GM12872 (cell line): ENCODE data around the gene MYO1B.

ENCODE experiments used
- TF ChIP-seq, protein P1 (sequence below): IDR thresholded peaks from 3 replicates; pipeline ENCODE4 v1.5.1; 2011; ENCODE audit warnings: low read depth, mild to moderate bottlenecking, low read length, moderate library complexity; ENCODE audit not compliant: insufficient read depth

The MYO1B gene

DNA sequence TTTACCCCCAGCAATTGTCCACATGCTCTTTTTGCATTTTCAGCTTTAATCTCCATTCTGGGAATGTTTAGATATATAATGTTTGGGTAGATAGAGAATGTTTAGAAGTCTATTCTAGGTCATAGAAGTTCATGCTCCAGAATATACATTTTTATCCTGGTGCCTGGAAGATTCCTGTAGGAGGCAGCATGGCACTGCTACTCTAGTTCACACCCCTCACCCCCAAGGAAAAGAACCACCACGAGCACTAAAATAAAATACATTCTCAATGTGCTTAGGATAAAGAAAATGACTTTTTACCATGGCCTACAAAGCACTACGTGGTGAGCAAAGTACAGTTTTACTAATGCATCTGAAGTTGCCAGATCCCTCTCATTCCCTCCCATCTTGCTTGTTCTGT is 53.8 kb downstream of the MYO1B start:
- TF ChIP-seq, protein P1, sequence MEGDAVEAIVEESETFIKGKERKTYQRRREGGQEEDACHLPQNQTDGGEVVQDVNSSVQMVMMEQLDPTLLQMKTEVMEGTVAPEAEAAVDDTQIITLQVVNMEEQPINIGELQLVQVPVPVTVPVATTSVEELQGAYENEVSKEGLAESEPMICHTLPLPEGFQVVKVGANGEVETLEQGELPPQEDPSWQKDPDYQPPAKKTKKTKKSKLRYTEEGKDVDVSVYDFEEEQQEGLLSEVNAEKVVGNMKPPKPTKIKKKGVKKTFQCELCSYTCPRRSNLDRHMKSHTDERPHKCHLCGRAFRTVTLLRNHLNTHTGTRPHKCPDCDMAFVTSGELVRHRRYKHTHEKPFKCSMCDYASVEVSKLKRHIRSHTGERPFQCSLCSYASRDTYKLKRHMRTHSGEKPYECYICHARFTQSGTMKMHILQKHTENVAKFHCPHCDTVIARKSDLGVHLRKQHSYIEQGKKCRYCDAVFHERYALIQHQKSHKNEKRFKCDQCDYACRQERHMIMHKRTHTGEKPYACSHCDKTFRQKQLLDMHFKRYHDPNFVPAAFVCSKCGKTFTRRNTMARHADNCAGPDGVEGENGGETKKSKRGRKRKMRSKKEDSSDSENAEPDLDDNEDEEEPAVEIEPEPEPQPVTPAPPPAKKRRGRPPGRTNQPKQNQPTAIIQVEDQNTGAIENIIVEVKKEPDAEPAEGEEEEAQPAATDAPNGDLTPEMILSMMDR = no peak

DNA sequence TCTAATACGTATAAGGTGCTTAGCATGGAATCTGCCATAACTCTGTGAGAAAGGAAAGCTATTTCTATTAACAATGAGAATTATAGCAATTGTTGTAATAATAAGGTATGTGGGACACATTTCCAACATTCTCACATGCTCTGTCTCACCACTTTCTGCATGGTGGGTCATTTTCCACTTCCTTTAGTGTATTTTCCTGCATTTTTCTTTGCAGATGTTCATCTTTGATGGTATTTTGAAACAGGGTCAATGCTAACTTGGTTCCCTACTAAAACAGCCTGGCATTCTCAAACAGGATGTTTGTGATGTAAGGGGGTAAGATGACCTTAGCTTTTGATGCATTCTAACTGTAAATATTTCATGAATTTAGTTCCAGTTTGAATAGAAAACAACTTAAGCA is 54.7 kb downstream of the MYO1B start:
- TF ChIP-seq, protein P1 = no peak

DNA sequence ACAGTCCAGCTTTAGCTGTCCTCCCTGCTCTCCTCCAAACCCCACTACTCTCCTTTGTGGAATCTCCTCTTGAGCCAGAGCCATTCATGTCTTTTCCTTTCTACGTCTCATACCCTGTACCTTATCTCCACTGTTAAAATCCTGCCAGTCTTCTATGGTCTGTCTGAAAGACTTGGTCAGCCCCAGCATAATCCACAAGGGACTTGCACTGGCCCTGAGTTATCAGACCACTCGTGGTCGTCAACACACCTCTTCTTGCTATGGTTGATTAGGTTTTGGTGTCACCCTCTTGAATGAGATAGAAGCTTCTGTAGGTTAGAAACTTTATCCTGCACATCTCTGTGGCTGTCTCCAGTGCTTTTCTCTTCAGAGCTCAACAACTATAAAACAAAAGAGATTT is 56.8 kb downstream of the MYO1B start:
- TF ChIP-seq, protein P1 = no peak

DNA sequence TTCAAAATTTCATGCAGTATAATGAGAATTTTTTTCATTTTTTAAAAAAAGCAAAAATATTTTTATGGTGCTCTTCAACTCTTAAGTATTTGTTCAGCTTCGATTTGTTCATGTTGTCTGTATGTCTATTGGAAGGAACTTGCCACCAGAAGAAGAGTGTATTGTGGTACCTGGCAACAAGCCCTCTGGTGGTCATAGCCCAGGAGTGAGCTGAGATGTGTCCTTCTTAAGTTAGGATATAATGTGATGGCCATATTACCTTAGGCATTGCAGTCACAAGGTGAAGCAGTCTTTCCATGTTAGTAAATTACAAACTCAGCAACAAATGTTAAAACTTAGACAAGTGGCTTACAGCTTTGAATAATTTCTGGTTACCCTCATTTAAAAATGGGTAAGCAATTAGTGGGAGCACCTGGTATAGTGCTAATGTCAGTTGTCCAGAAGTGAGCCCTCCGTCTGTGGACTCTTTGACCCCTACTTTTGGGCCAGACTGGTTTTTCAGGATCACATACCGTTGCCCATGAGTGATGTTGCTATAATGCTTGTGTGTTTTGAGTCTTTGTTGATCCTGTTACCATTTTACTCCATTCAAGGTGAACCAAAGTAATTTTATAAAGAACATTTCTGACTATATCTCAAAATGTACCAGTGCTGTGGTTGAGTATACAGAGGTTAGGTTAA is 57.4 kb downstream of the MYO1B start:
- TF ChIP-seq, protein P1 = peak; percentile 50; the same call in 2 of the 3 replicates

DNA sequence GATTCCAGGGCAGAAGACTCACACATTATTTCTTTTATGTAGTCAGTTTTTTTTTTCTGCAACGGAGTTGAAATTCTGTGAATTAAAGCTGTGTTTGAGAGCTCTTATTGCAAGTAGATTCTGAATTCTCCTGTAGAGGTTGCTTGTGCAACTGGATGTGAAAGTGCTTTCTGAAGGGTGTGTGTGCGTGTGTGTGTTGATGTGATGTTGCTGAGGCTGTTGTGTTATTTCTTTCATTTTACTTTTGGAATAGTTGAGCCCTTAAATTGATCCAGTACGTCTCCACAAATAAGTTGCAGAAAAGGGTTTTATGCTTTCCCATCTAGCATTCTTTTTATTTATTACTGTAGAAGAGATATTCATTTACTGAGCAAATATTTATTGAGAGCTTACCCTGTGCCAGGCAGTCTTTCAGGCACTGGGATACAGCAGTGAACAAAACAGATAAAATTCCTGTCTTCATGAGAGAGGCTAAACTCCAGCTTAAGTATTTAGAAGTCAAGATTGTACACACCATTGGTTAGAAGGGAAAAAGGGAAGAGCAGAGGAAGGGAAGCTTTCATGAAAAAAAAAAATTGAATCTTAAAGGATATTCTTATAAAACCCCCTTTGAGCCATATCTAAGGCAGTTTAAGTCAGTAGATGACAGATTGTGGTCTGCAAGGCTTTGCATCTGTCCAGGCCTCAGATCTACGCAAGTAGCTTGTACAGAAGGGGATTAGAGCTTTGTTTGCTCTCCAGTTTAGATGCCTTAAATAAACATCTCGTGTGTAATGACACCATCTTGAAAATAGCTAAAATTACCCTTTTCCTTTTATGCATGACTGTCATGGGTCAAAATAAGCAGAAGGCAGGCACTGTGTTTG is 58.2 kb downstream of the MYO1B start:
- TF ChIP-seq, protein P1 = no peak

DNA sequence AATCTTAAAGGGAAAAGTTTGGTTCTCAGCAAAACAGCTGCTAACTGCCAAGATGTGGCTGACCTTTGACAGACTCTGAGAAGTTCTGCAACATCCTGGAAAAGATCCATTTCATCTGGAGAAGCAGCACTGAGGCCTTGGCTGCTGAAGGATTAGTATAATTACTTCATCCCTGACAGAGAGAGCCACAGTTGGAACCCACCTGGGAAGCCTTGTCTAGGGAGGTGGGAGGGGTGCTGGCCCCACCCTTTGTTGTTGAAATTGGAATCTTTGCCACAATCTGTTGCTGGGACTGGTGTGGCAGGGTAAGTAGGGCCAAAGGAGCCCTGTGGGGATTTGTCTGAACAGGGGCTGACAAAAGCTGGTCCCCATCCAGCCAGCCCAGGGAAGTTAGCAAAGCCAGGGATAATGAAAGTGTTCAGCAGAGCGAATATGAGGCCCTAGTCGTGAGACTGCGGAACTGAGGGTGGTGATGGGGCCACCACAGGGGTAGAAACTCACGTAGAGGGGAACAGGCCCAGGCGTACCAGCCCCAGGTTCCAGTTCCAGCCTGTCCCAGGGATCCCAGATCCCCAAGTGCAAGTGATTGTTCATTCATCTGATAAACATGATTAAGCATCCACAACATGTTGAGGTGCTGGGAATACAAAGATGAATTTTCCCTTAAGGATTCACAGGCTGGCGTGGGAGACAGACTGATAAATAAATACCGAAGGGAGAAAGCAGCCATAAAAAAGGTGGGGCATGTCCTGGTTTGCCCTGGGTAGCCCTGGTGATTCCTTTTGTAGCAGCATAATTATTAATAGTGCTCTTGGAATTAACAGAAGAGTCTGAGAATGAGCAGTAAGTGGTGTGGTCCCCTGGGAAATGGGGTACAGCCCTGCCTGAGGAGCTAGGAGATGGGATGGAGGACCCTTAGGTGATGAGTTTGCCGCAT is 60.0 kb downstream of the MYO1B start:
- TF ChIP-seq, protein P1 = no peak

DNA sequence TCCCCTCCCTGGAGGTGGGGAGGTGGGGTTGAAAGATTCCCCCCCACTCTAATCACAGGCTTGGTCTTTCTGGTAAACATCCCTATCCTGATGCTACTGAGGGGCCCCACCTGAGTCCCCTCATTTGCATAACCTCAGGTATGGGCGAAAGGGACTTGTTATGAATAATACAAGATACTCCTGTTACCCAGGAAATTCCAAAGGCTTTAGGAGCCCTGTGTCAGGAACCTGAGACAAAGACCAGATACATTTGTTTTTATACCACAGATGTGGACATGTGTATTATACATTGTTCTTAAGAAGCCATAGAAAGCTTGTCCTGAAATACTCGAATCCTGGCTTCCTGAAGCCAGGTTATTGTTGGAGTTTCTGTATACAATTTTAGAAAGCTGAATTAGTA is 62.8 kb downstream of the MYO1B start:
- TF ChIP-seq, protein P1 = no peak
